Astrocyte (in vitro differentiated cells and primary cell): Measurements from ENCODE around the gene NTRK3.

Source experiments
- CTCF ChIP-seq: IDR thresholded peaks from 2 replicates; pipeline ENCODE4 v1.5.1; 2011; ENCODE audit warnings: low read depth, mild to moderate bottlenecking, inconsistent platforms, low read length, moderate library complexity; ENCODE audit not compliant: insufficient read depth
- EZH2 ChIP-seq: IDR thresholded peaks from 2 replicates; pipeline ENCODE4 v1.6.1; 2012; ENCODE audit warnings: mild to moderate bottlenecking, low read length, inconsistent platforms; ENCODE audit not compliant: insufficient read depth

DNA sequence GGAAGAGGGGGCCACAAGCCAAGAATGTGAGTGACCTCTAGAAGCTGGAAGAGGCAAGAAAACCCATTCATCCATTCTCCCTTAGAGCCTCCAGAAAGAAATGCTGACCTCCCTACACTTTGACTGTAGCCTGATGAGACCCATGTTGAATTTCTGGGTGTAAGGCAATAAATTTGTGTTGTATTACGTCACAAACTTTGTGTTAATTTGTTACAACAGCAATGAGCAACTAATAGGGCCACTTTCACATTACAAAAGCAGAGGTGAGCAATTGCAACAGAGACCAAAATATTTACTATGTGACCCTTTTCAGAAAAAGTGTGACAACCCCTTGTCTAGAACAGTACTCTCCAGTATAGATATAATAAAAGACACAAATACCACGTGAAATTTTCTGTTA lies 101.2 kb downstream of the NTRK3 start:
- no peak for TF ChIP-seq CTCF
- TF ChIP-seq EZH2, result no peak
